Astrocyte (in vitro differentiated cells and primary cell): Measurements from ENCODE around the gene AARS2. TPM values are rescaled to one million over a fixed set of nuclear protein-coding genes. Genes with fewer than 3 reads are reported as not detected.

Source experiments
- DNase-seq: peaks from one replicate; pipeline ENCODE4 v3.0.0-alpha.2; 2010; ENCODE audit warnings: low read depth
- FAIRE-seq: peaks from 2 replicates; lab custom pipeline; 2011; peaks lifted over from hg19 to GRCh38; lab: Jason Lieb, UNC
- H2AFZ ChIP-seq: 2 replicates; pipeline ENCODE4 v1.6.0; 2012; ENCODE audit warnings: low read depth, low read length, inconsistent platforms
- H3K27ac ChIP-seq: 2 replicates; pipeline ENCODE4 v1.5.1; 2011; ENCODE audit warnings: low read depth, low read length, inconsistent platforms
- H3K27me3 ChIP-seq: 2 replicates; pipeline ENCODE4 v1.6.0; 2011; ENCODE audit warnings: low read length, inconsistent platforms; ENCODE audit not compliant: insufficient read depth
- H3K36me3 ChIP-seq: 2 replicates; pipeline ENCODE4 v1.5.1; 2011; ENCODE audit warnings: low read length, inconsistent platforms; ENCODE audit not compliant: insufficient read depth
- H3K4me1 ChIP-seq: 2 replicates; pipeline ENCODE4 v1.5.1; 2011; ENCODE audit warnings: low read length, inconsistent platforms; ENCODE audit not compliant: insufficient read depth
- H3K4me2 ChIP-seq: 2 replicates; pipeline ENCODE4 v1.6.0; 2012; ENCODE audit warnings: low read length, inconsistent platforms
- H3K4me3 ChIP-seq: 2 replicates; pipeline ENCODE4 v1.5.1; 2011; ENCODE audit warnings: low read depth, mild to moderate bottlenecking, low read length, inconsistent platforms; ENCODE audit not compliant: insufficient read depth
- H3K79me2 ChIP-seq: 2 replicates; pipeline ENCODE4 v1.6.0; 2012; ENCODE audit warnings: mild to moderate bottlenecking, low read length, inconsistent platforms; ENCODE audit not compliant: insufficient read depth
- H3K9ac ChIP-seq: 2 replicates; pipeline ENCODE4 v1.6.0; 2012; ENCODE audit warnings: mild to moderate bottlenecking, low read length, inconsistent platforms
- H3K9me3 ChIP-seq: 2 replicates; pipeline ENCODE4 v1.5.1; 2012; ENCODE audit warnings: low read depth, mild to moderate bottlenecking, low read length, inconsistent platforms; ENCODE audit not compliant: insufficient read depth
- H4K20me1 ChIP-seq: 2 replicates; pipeline ENCODE4 v1.6.0; 2012; ENCODE audit warnings: low read length, inconsistent platforms; ENCODE audit not compliant: insufficient read depth
- H3K27ac Mint-ChIP-seq: one replicate; pipeline ENCODE4 v1.8.0; 2021; ENCODE audit warnings: mild to moderate bottlenecking, mixed read lengths; ENCODE audit not compliant: unreplicated experiment
- H3K27me3 Mint-ChIP-seq: one replicate; pipeline ENCODE4 v1.8.0; 2021; ENCODE audit warnings: low read depth, mixed read lengths; ENCODE audit not compliant: unreplicated experiment
- H3K36me3 Mint-ChIP-seq: one replicate; pipeline ENCODE4 v1.8.0; 2021; ENCODE audit warnings: low read depth, mixed read lengths; ENCODE audit not compliant: unreplicated experiment
- H3K4me1 Mint-ChIP-seq: one replicate; pipeline ENCODE4 v1.8.0; 2021; ENCODE audit warnings: low read depth, mixed read lengths; ENCODE audit not compliant: unreplicated experiment
- H3K4me3 Mint-ChIP-seq: one replicate; pipeline ENCODE4 v1.8.0; 2021; ENCODE audit warnings: mild to moderate bottlenecking, moderate library complexity, mixed read lengths; ENCODE audit not compliant: unreplicated experiment
- H3K9me3 Mint-ChIP-seq: one replicate; pipeline ENCODE4 v1.8.0; 2021; ENCODE audit warnings: mild to moderate bottlenecking, mixed read lengths; ENCODE audit not compliant: unreplicated experiment
- EZH2 ChIP-seq: IDR thresholded peaks from 2 replicates; pipeline ENCODE4 v1.6.1; 2012; ENCODE audit warnings: mild to moderate bottlenecking, low read length, inconsistent platforms; ENCODE audit not compliant: insufficient read depth
- total RNA-seq: library from RNA; stranded (reverse); gene quantifications from 2 replicates; pipeline ENCODE4 v1.2.1, GENCODE V29; 2021
- TF ChIP-seq, protein P1 (sequence below): IDR thresholded peaks from 2 replicates; pipeline ENCODE4 v1.5.1; 2011; ENCODE audit warnings: low read depth, mild to moderate bottlenecking, inconsistent platforms, low read length, moderate library complexity; ENCODE audit not compliant: insufficient read depth

AARS2 gene
- total RNA-seq, 1 donor from 2014 or later = 12.3 TPM

DNA sequence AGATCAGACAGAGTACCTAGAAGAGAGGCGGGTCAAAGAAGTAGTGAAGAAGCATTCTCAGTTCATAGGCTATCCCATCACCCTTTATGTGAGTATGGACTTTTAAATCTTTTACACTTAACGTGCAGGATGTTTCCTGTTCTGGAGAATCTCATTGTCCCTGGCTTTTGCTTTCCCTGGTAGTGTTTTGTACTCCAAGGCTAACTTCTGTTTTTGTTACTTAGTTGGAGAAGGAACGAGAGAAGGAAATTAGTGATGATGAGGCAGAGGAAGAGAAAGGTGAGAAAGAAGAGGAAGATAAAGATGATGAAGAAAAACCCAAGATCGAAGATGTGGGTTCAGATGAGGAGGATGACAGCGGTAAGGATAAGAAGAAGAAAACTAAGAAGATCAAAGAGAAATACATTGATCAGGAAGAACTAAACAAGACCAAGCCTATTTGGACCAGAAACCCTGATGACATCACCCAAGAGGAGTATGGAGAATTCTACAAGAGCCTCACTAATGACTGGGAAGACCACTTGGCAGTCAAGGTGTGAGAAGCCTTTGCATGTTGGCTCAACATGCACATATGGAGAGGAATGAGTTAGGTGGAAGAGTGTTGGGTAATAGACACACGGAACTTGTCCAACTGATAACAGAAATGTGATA is 63.0 kb downstream of the AARS2 start:
- TF ChIP-seq, protein P1, sequence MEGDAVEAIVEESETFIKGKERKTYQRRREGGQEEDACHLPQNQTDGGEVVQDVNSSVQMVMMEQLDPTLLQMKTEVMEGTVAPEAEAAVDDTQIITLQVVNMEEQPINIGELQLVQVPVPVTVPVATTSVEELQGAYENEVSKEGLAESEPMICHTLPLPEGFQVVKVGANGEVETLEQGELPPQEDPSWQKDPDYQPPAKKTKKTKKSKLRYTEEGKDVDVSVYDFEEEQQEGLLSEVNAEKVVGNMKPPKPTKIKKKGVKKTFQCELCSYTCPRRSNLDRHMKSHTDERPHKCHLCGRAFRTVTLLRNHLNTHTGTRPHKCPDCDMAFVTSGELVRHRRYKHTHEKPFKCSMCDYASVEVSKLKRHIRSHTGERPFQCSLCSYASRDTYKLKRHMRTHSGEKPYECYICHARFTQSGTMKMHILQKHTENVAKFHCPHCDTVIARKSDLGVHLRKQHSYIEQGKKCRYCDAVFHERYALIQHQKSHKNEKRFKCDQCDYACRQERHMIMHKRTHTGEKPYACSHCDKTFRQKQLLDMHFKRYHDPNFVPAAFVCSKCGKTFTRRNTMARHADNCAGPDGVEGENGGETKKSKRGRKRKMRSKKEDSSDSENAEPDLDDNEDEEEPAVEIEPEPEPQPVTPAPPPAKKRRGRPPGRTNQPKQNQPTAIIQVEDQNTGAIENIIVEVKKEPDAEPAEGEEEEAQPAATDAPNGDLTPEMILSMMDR = no peak
- TF ChIP-seq EZH2 = no peak
- no peak overlapping the region for H3K27ac ChIP-seq
- peaks cover 83% of the 10 kb centered on the region for H3K79me2 ChIP-seq
- DNase-seq (no peak), FAIRE-seq (no peak)
- H3K36me3 Mint-ChIP-seq = peaks cover 40% of the 10 kb centered on the region
- no peaks in the 10 kb centered on the region for H3K27me3 Mint-ChIP-seq
- no peak overlapping the region for H3K4me3 ChIP-seq
- H3K9me3 ChIP-seq = no peaks in the 10 kb centered on the region
- H3K9me3 Mint-ChIP-seq = peaks cover 3% of the 10 kb centered on the region
- H3K4me1 ChIP-seq = peaks cover 17% of the 10 kb centered on the region
- no peak overlapping the region for H2AFZ ChIP-seq
- H3K36me3 ChIP-seq = peaks cover 60% of the 10 kb centered on the region
- H3K4me1 Mint-ChIP-seq = peaks cover 52% of the 10 kb centered on the region
- no peaks in the 10 kb centered on the region for H3K27me3 ChIP-seq
- peak overlapping the region; percentile 93 for H3K4me2 ChIP-seq
- peak overlapping the region; percentile 100 for H3K9ac ChIP-seq
- peaks cover 83% of the 10 kb centered on the region for H4K20me1 ChIP-seq
- H3K27ac Mint-ChIP-seq = peak overlapping the region; percentile 3
- H3K4me3 Mint-ChIP-seq = peak overlapping the region; percentile 98

Other genes with a start within 250 kb of the AARS2 start
- gene MRPL14, start 185.9 kb downstream of the AARS2 start, total RNA-seq = 53.4 and 56.1 TPM in 2 replicates
- 86.6 and 95.6 TPM in 2 replicates for gene TMEM63B, start 185.8 kb downstream of the AARS2 start, total RNA-seq
- not detected in 2 replicates for gene CAPN11, start 154.5 kb downstream of the AARS2 start, total RNA-seq
- not detected in 2 replicates for gene MYMX, start 96.4 kb downstream of the AARS2 start, total RNA-seq
- 14.8 and 15.3 TPM in 2 replicates for gene SLC29A1, start 89.8 kb downstream of the AARS2 start, total RNA-seq
- 859 and 914 TPM in 2 replicates for gene HSP90AB1, start 66.2 kb downstream of the AARS2 start, total RNA-seq
- 61.8 and 66.6 TPM in 2 replicates for gene SLC35B2, start 55.8 kb downstream of the AARS2 start, total RNA-seq
- 10.1 and 11.0 TPM in 2 replicates for gene NFKBIE, start 47.8 kb downstream of the AARS2 start, total RNA-seq
- 0.07 and 0.09 TPM in 2 replicates for gene TMEM151B, start 42.9 kb downstream of the AARS2 start, total RNA-seq
- not detected in 2 replicates for gene SPATS1, start 29.3 kb upstream of the AARS2 start, total RNA-seq
- 16.8 and 18.2 TPM in 2 replicates for gene CDC5L, start 74.4 kb upstream of the AARS2 start, total RNA-seq